Smooth muscle cell (in vitro differentiated cells): ENCODE results near the gene SMG5. TPM values are rescaled to one million over a fixed set of nuclear protein-coding genes. Genes with fewer than 3 reads are reported as not detected.

Experiments
- DNase-seq: peaks from one replicate; lab custom pipeline; 2025; ENCODE audit not compliant: unreplicated experiment; lab: John Stamatoyannopoulos, UW
- H2AFZ ChIP-seq: fragments of 200-600 bp; sonication (generic); 2 replicates; pipeline ENCODE4 v1.6.0; 2016; ENCODE audit warnings: antibody characterized with exemption, low read depth, mild to moderate bottlenecking
- H3F3A ChIP-seq: fragments of 200-600 bp; sonication (generic); 2 replicates; pipeline ENCODE4 v1.6.0; 2017; ENCODE audit warnings: antibody characterized with exemption, low read depth
- H3K27ac ChIP-seq: fragments of 200-600 bp; sonication (generic); 2 replicates; pipeline ENCODE4 v1.5.1; 2016; ENCODE audit warnings: low read depth, mild to moderate bottlenecking
- H3K27me3 ChIP-seq: fragments of 200-600 bp; sonication (generic); 2 replicates; pipeline ENCODE4 v1.6.1; 2016; ENCODE audit warnings: low read depth, mild to moderate bottlenecking
- H3K36me3 ChIP-seq: fragments of 200-600 bp; sonication (generic); 2 replicates; pipeline ENCODE4 v1.5.1; 2016; ENCODE audit warnings: low read depth
- H3K4me1 ChIP-seq: fragments of 200-600 bp; sonication (generic); 2 replicates; pipeline ENCODE4 v1.5.1; 2016; ENCODE audit warnings: low read depth
- H3K4me2 ChIP-seq: fragments of 200-600 bp; sonication (generic); 2 replicates; pipeline ENCODE4 v1.6.0; 2016; ENCODE audit warnings: mild to moderate bottlenecking
- H3K4me3 ChIP-seq: fragments of 200-600 bp; sonication (generic); 2 replicates; pipeline ENCODE4 v1.5.1; 2016; ENCODE audit warnings: mild to moderate bottlenecking
- H3K79me2 ChIP-seq: fragments of 200-600 bp; sonication (generic); 2 replicates; pipeline ENCODE4 v1.6.0; 2016; ENCODE audit warnings: low read depth, mild to moderate bottlenecking
- H3K9ac ChIP-seq: fragments of 200-600 bp; sonication (generic); 2 replicates; pipeline ENCODE4 v1.6.0; 2016; ENCODE audit warnings: low read depth
- H3K9me3 ChIP-seq: fragments of 200-600 bp; sonication (generic); replicated peaks from 2 replicates; pipeline ENCODE4 v1.5.1; 2016; ENCODE audit warnings: low read depth
- H4K20me1 ChIP-seq: fragments of 200-600 bp; sonication (generic); 2 replicates; pipeline ENCODE4 v1.6.0; 2016; ENCODE audit warnings: low read depth
- WGBS: methylation state at CpG from one replicate; pipeline ENCODE4 v1.1.7; 2016; ENCODE audit warnings: low lambda C conversion rate; 5-methylcytosine and 5-hydroxymethylcytosine counted together
- polyA plus RNA-seq: library from polyadenylated mRNA; unstranded; fragments of >200 nt; fragmentation: Nextera tagmentation; extraction: Ambion mirVana; gene quantifications from 2 replicates; pipeline ENCODE4 v1.2.1, GENCODE V29; 2016
- total RNA-seq: library from RNA; depleted of rRNA; stranded (reverse); fragments of >200 nt; gene quantifications from 2 replicates; pipeline ENCODE4 v1.2.3, GENCODE V29; 2014
- TF ChIP-seq, protein P1 (sequence below): fragments of 200-600 bp; sonication (generic); IDR thresholded peaks from 2 replicates; pipeline ENCODE4 v1.5.1; 2017; ENCODE audit warnings: borderline replicate concordance, mild to moderate bottlenecking, antibody characterized with exemption; ENCODE audit not compliant: insufficient read depth, poor library complexity, severe bottlenecking

The SMG5 gene
- total and polyA plus RNA-seq, 2 experiments from 2014 or later: 42.3 to 47.4 TPM

GRCh38 chr1:156295391-156295947, 12.8 kb upstream of the SMG5 start, which contains the start of gene GLMP:
TSS of gene GLMP (minus strand) at chr1:156295679. CDS start at chr1:156295645, 34 bp downstream.
- H3K9me3 ChIP-seq: no peaks in the 10 kb centered on the region
- peak within 1 kb of the TSS; percentile 88 for H3K4me3 ChIP-seq
- peaks cover 6% of the 10 kb centered on the region for H3F3A ChIP-seq
- TF ChIP-seq, protein P1, sequence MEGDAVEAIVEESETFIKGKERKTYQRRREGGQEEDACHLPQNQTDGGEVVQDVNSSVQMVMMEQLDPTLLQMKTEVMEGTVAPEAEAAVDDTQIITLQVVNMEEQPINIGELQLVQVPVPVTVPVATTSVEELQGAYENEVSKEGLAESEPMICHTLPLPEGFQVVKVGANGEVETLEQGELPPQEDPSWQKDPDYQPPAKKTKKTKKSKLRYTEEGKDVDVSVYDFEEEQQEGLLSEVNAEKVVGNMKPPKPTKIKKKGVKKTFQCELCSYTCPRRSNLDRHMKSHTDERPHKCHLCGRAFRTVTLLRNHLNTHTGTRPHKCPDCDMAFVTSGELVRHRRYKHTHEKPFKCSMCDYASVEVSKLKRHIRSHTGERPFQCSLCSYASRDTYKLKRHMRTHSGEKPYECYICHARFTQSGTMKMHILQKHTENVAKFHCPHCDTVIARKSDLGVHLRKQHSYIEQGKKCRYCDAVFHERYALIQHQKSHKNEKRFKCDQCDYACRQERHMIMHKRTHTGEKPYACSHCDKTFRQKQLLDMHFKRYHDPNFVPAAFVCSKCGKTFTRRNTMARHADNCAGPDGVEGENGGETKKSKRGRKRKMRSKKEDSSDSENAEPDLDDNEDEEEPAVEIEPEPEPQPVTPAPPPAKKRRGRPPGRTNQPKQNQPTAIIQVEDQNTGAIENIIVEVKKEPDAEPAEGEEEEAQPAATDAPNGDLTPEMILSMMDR: no peak
- no peaks in the 10 kb centered on the region for H3K36me3 ChIP-seq
- H3K9ac ChIP-seq: peak within 1 kb of the TSS; percentile 89
- peaks cover 16% of the 10 kb centered on the region for H3K4me1 ChIP-seq
- H3K4me2 ChIP-seq: peak within 1 kb of the TSS; percentile 100
- H3K79me2 ChIP-seq: no peaks in the 10 kb centered on the region
- H3K27ac ChIP-seq: no peak within 1 kb of the TSS
- no peaks in the 10 kb centered on the region for H3K27me3 ChIP-seq
- H4K20me1 ChIP-seq: no peaks in the 10 kb centered on the region
- WGBS: 6% methylated on average over 17 of the region's 17 CpGs
- no peak for DNase-seq
- H2AFZ ChIP-seq: peak within 1 kb of the TSS; percentile 99

- H2AFZ ChIP-seq: no peak overlapping the region
- no peak overlapping the region for H3K27ac ChIP-seq
- peaks cover 6% of the 10 kb centered on the region for H3K79me2 ChIP-seq
- H3K36me3 ChIP-seq: no peaks in the 10 kb centered on the region
- no peak overlapping the region for H3K4me2 ChIP-seq
- TF ChIP-seq, protein P1: no peak
- H3K4me1 ChIP-seq: peaks cover 16% of the 10 kb centered on the region
- no peak for DNase-seq
- peaks cover 6% of the 10 kb centered on the region for H3F3A ChIP-seq
- no peaks in the 10 kb centered on the region for H4K20me1 ChIP-seq
- no peak overlapping the region for H3K9ac ChIP-seq
- H3K27me3 ChIP-seq: no peaks in the 10 kb centered on the region
- no peak overlapping the region for H3K4me3 ChIP-seq
- 93% methylated on average over 9 of the region's 9 CpGs for WGBS
- H3K9me3 ChIP-seq: no peaks in the 10 kb centered on the region
Observed at GRCh38 chr1:156293895-156294294, 11.3 kb upstream of the SMG5 start.

DNA sequence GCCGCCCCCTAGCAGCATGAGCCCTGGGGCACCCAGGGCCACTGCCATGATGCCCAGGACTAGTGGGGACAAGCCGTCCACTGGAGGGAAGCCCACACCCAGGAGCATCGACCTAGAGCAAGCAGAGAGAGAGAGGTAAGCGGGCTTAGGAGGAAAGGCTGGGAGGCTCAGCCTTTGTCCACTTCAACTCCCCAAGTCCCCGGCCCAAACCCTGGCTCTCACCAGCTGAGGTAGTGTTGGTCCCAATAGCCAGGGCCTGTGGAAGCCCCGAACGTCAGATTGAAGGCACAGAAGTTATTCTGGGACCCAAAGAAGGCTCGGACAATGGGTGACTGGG, 10.4 kb upstream of the SMG5 start:
- no peaks in the 10 kb centered on the region for H3K36me3 ChIP-seq
- H3K27me3 ChIP-seq: no peaks in the 10 kb centered on the region
- no peak overlapping the region for H2AFZ ChIP-seq
- 96% methylated on average over 8 of the region's 8 CpGs for WGBS
- TF ChIP-seq, protein P1: no peak
- H4K20me1 ChIP-seq: no peaks in the 10 kb centered on the region
- peaks cover 6% of the 10 kb centered on the region for H3F3A ChIP-seq
- no peak overlapping the region for H3K4me2 ChIP-seq
- H3K27ac ChIP-seq: no peak overlapping the region
- H3K9me3 ChIP-seq: no peaks in the 10 kb centered on the region
- peaks cover 16% of the 10 kb centered on the region for H3K4me1 ChIP-seq
- peaks cover 6% of the 10 kb centered on the region for H3K79me2 ChIP-seq
- H3K9ac ChIP-seq: no peak overlapping the region
- DNase-seq: no peak
- H3K4me3 ChIP-seq: no peak overlapping the region
